Common myeloid progenitor, CD34-positive (primary cell): Measurements from ENCODE around the gene CDADC1. TPM values are rescaled to one million over a fixed set of nuclear protein-coding genes. Genes with fewer than 3 reads are reported as not detected.

Experiments used
- CTCF ChIA-PET: fragments of 350-600 bp; sonication (Branson Sonifier 250); formaldehyde crosslinking; loops from one replicate; lab custom pipeline; 2021; ENCODE audit warnings: antibody characterized with exemption; lab: Charles Lee
- POLR2A ChIA-PET: fragments of 350-600 bp; sonication (Branson Sonifier 250); formaldehyde crosslinking; loops from one replicate; lab custom pipeline; 2021; ENCODE audit warnings: antibody characterized with exemption; lab: Charles Lee
- DNase-seq, 3 donors: peaks; one replicate each; pipeline versions ENCODE4 v3.0.0 to v3.0.0-alpha.2; 2013
- H3K27ac ChIP-seq, 2 experiments: 1 replicate in 1 of 2; 2 replicates in 1 of 2; pipeline ENCODE4 v1.7.0; 2013; ENCODE audit warnings: inconsistent platforms in 2 of 2, low read length in 2 of 2, mild to moderate bottlenecking in 2 of 2, low read depth in 1 of 2, moderate library complexity in 1 of 2; ENCODE audit not compliant: severe bottlenecking in 2 of 2, insufficient read depth in 1 of 2, poor library complexity in 1 of 2
- H3K27me3 ChIP-seq, 5 experiments: replicated peaks in 2 of 5; 1 replicate in 3 of 5; 2 replicates in 2 of 5; pipeline versions ENCODE4 v1.6.1 to v1.7.0; 2013; ENCODE audit warnings: low read length in 4 of 5, mild to moderate bottlenecking in 2 of 5, moderate library complexity in 2 of 5, inconsistent platforms in 1 of 5; ENCODE audit not compliant: insufficient read depth in 5 of 5, control insufficient read depth in 4 of 5
- H3K36me3 ChIP-seq, 4 experiments: 1 replicate in 2 of 4; 2 replicates in 2 of 4; pipeline versions ENCODE4 v1.6.1 to v1.7.0; 2013; ENCODE audit warnings: low read length in 3 of 4, control low read depth in 1 of 4, mild to moderate bottlenecking in 1 of 4; ENCODE audit not compliant: control insufficient read depth in 4 of 4, insufficient read depth in 4 of 4
- H3K4me1 ChIP-seq, 4 experiments: 1 replicate in 3 of 4; 2 replicates in 1 of 4; pipeline versions ENCODE4 v1.6.1 to v1.7.1; 2013; ENCODE audit warnings: low read length in 3 of 4, mild to moderate bottlenecking in 3 of 4, control low read depth in 1 of 4, inconsistent platforms in 1 of 4, moderate library complexity in 1 of 4; ENCODE audit not compliant: control insufficient read depth in 4 of 4, insufficient read depth in 4 of 4; ENCODE audit errors: control extremely low read depth in 1 of 4
- H3K4me3 ChIP-seq, 7 experiments: 1 replicate in 4 of 7; 2 replicates in 3 of 7; pipeline versions ENCODE4 v1.5.1 to v1.7.0; 2013; ENCODE audit warnings: mild to moderate bottlenecking in 7 of 7, low read length in 6 of 7, moderate library complexity in 6 of 7, inconsistent platforms in 2 of 7, low read depth in 2 of 7, control low read depth in 1 of 7; ENCODE audit not compliant: insufficient read depth in 4 of 7, control insufficient read depth in 1 of 7; ENCODE audit errors: extremely low read depth in 1 of 7
- H3K9me3 ChIP-seq, 5 experiments: 1 replicate in 4 of 5; 2 replicates in 1 of 5; pipeline versions ENCODE4 v1.6.1 to v1.7.1; 2013; ENCODE audit warnings: low read length in 4 of 5, mild to moderate bottlenecking in 2 of 5, inconsistent platforms in 1 of 5, low read depth in 1 of 5, moderate library complexity in 1 of 5; ENCODE audit not compliant: control insufficient read depth in 4 of 5, insufficient read depth in 2 of 5; ENCODE audit errors: control extremely low read depth in 1 of 5
- WGBS: methylation state at CpG from one replicate; pipeline ENCODE4 v1.1.5; 2013; ENCODE audit not compliant: insufficient coverage; 5-methylcytosine and 5-hydroxymethylcytosine counted together
- polyA plus RNA-seq: library from polyadenylated mRNA; unstranded; fragments of 120-200 nt; gene quantifications from one replicate; pipeline ENCODE4 v1.2.1, GENCODE V29; 2013

Gene CDADC1
- polyA plus RNA-seq: 31.8 TPM

GRCh38 chr13:49247643-49248621, at the start of gene CDADC1:
Gene CDADC1, plus strand, starts transcription at chr13:49247925. Its CDS starts 113 bp downstream, at chr13:49248038.
- Histone ChIP-seq H3K9me3 (peaks cover 0 to 1% (median 0%) of the 10 kb centered on the region in 5 experiments), H3K36me3 (peaks cover 0 to 6% (median 2%) of the 10 kb centered on the region in 4 experiments), H3K27ac (peak within 1 kb of the TSS; percentile 90 to 96), H3K4me3 (peak within 1 kb of the TSS; percentile 83 to 100 (median 96)), H3K27me3 (no peaks in the 10 kb centered on the region), H3K4me1 (peaks cover 21 to 59% (median 31%) of the 10 kb centered on the region in 4 experiments)
- ChIA-PET POLR2A (interaction anchor here (0.7 kb wide), 2 partner anchors 17 to 33 kb away, joined by 4 to 5 read pairs; no protein-coding TSS in a partner anchor), CTCF (interaction anchor here (0.6 to 3.0 kb wide), 16 partner anchors 8 to 361 kb away, joined by 3 to 29 read pairs (median 5); no protein-coding TSS in a partner anchor)
- 0% methylated on average over 55 of the region's 56 CpGs for WGBS
- peak; percentile 96 to 97 (median 97) for DNase-seq

GRCh38 chr13:49206641-49207040, 41.1 kb upstream of the CDADC1 start:
- Histone ChIP-seq H3K4me3 (no peak overlapping the region), H3K9me3 (no peaks in the 10 kb centered on the region), H3K4me1 (no peaks in the 10 kb centered on the region), H3K36me3 (peaks cover 11 to 66% (median 41%) of the 10 kb centered on the region in 4 experiments), H3K27me3 (no peaks in the 10 kb centered on the region), H3K27ac (no peak overlapping the region)
- POLR2A ChIA-PET: no interaction called here
- no peak for DNase-seq
- CTCF ChIA-PET: no interaction called here
- WGBS: 100% methylated on average over 1 of the region's 3 CpGs

GRCh38 chr13:49208619-49209018, 39.1 kb upstream of the CDADC1 start:
- Histone ChIP-seq H3K9me3 (no peaks in the 10 kb centered on the region), H3K27me3 (no peaks in the 10 kb centered on the region), H3K27ac (no peak overlapping the region), H3K36me3 (peaks cover 11 to 49% (median 28%) of the 10 kb centered on the region in 4 experiments), H3K4me3 (no peak overlapping the region), H3K4me1 (peaks cover 0 to 6% (median 2%) of the 10 kb centered on the region in 4 experiments)
- DNase-seq: no peak
- 100% methylated on average over 1 of the region's 4 CpGs for WGBS
- POLR2A ChIA-PET: no interaction called here
- CTCF ChIA-PET: interaction anchor here (1.0 to 1.3 kb wide), 2 partner anchors 14 to 30 kb away, joined by 3 to 4 read pairs; no protein-coding TSS in a partner anchor

- Histone ChIP-seq H3K27ac (no peak overlapping the region), H3K9me3 (no peaks in the 10 kb centered on the region), H3K27me3 (no peaks in the 10 kb centered on the region), H3K36me3 (peaks cover 7 to 35% (median 19%) of the 10 kb centered on the region in 4 experiments), H3K4me3 (no peak overlapping the region), H3K4me1 (peaks cover 8 to 20% (median 14%) of the 10 kb centered on the region in 4 experiments)
- DNase-seq: no peak
- ChIA-PET CTCF (interaction anchor here (0.7 to 1.5 kb wide), 2 partner anchors 21 to 1302 kb away, joined by 3 to 4 read pairs; no protein-coding TSS in a partner anchor), POLR2A (no interaction called here)
- 100% methylated on average over 1 of the region's 1 CpG for WGBS
These were observed 37.6 kb upstream of the CDADC1 start for GRCh38 chr13:49210114-49210513.

DNA sequence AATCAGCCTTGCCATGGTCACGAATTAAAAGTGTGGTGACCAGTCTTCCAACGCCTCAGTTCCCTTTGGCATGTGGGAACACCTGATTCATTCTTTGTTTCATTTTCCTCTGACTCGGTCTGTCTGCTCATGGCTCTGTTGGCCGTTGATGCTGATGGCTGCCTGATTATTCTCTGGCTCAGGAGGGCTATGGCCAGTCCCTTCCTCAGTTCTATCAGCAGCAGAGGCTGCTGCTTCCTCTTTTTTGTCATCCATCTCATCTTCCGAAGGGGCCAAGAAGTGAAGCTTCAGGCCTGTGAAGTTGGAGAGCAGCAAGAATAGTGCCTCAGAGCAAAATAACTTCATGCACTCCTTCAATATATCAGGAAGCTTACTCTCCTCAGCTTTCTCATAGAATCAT, 37.1 kb upstream of the CDADC1 start:
- Histone ChIP-seq H3K27ac (no peak overlapping the region), H3K27me3 (no peaks in the 10 kb centered on the region), H3K4me1 (peaks cover 8 to 23% (median 16%) of the 10 kb centered on the region in 4 experiments), H3K9me3 (no peaks in the 10 kb centered on the region), H3K36me3 (peaks cover 5 to 32% (median 16%) of the 10 kb centered on the region in 4 experiments), H3K4me3 (no peak overlapping the region)
- WGBS: 90% methylated on average over 5 of the region's 5 CpGs
- CTCF ChIA-PET: no interaction called here
- POLR2A ChIA-PET: no interaction called here
- DNase-seq: peak in 1 of 3 donors; percentile 21

DNA sequence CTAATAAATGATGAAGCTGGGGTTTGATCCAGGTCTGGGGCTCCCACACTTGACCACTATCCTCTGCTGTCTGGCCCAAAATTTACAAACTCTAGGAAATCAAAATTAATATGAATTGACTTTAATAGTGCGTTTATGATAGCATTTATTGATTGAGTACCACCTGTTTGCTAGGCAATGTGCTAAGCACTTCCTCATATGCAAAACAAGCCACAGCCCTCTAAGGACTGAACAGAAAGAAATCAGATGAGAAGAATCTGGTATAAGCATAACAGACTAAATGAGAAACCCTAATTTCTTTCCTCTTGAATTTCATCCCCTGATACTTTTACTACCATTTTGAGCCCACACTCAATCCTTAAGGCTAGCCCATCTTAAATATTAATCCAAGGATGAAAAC, 34.2 kb upstream of the CDADC1 start:
- peak in 1 of 3 donors; percentile 18 for DNase-seq
- peaks cover 0 to 7% (median 0%) of the 10 kb centered on the region in 5 experiments for H3K9me3 ChIP-seq
- CTCF ChIA-PET: interaction anchor here (0.6 to 1.0 kb wide), 2 partner anchors 69 to 114 kb away, joined by 3 read pairs; no protein-coding TSS in a partner anchor
- no peak overlapping the region for H3K27ac ChIP-seq
- H3K4me1 ChIP-seq: peaks cover 10 to 30% (median 20%) of the 10 kb centered on the region in 4 experiments
- POLR2A ChIA-PET: interaction anchor here (0.7 kb wide), 1 partner anchor 466 kb away, joined by 3 read pairs; no protein-coding TSS in a partner anchor
- no CpG with 5 or more reads among the region's 1 CpG for WGBS
- H3K4me3 ChIP-seq: no peak overlapping the region
- H3K36me3 ChIP-seq: peaks cover 0 to 7% (median 3%) of the 10 kb centered on the region in 4 experiments
- H3K27me3 ChIP-seq: peaks cover 0 to 3% (median 0%) of the 10 kb centered on the region in 5 experiments
